Mononuclear cell (primary cell): ENCODE data around the gene AXIN2. TPM values are rescaled to one million over a fixed set of nuclear protein-coding genes. Genes with fewer than 3 reads are reported as not detected.
"Not testable (repeated sequence)": the region's sequence is repeated elsewhere in the genome, so short reads cannot be mapped to it uniquely, and the experiment has no call there.

Experiments used
- H3K27me3 ChIP-seq: 2 replicates; pipeline ENCODE4 v1.6.0; 2011; ENCODE audit warnings: low read length, control low read depth; ENCODE audit not compliant: insufficient read depth
- H3K4me1 ChIP-seq: 2 replicates; pipeline ENCODE4 v1.5.1; 2011; ENCODE audit warnings: mild to moderate bottlenecking, low read length, control low read depth; ENCODE audit not compliant: insufficient read depth
- H3K4me3 ChIP-seq: 2 replicates; pipeline ENCODE4 v1.5.1; 2011; ENCODE audit warnings: mild to moderate bottlenecking, low read length, moderate library complexity
- H3K9me3 ChIP-seq: 2 replicates; pipeline ENCODE4 v1.5.1; 2011; ENCODE audit warnings: low read depth, mild to moderate bottlenecking, control low read depth, low read length
- total RNA-seq: library from RNA; depleted of rRNA; stranded (reverse); fragments of >200 nt; gene quantifications from one replicate; pipeline ENCODE4 v1.2.3, GENCODE V29; 2012

Gene AXIN2
- total RNA-seq, 1 donor: 28.5 TPM

GRCh38 chr17:65509032-65509431 lies 52.4 kb downstream of the AXIN2 start:
- Histone ChIP-seq H3K9me3 (no peaks in the 10 kb centered on the region), H3K27me3 (no peaks in the 10 kb centered on the region), H3K4me3 (no peak overlapping the region), H3K4me1 (no peaks in the 10 kb centered on the region)

DNA sequence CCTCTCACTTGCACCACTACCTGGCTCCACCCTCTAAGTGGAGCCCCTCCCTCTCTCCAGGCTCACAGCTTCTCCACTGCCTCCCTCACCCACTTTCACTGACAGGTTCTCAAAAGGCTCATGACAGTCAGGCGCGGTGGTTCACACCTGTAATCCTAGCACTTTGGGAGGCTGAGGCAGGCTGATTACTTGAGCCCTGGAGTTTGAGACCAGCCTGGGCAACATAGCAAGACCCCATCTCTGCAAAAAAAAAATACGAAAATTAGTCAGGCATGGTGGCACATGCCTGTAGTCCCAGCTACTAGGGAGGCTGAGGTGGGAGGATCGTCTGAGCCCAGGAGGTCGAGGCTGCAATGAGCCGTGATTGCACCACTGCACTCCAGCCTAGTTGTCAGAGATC lies 56.8 kb downstream of the AXIN2 start:
- H3K27me3 ChIP-seq, H3K9me3 ChIP-seq, H3K4me3 ChIP-seq, H3K4me1 ChIP-seq: not testable (repeated sequence)

DNA sequence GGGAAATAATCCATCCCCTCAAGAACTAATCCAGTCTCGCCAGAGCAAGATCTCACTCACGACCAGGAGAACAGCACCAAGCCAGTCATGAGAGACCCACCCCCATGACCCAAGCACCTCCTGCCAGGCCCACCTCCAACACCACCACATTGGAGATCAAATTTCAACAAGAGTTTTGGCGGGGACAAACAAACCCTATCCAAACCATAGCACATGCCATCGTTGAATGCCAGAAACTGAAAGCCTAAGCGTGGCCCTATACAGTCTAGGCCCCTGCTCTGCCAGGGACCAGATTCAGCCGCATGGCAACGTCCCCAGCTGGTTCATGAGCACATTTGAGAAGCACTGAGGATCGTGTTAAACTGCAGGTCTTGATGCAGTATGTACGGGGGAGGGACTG lies 57.3 kb downstream of the AXIN2 start:
- Histone ChIP-seq H3K9me3 (no peaks in the 10 kb centered on the region), H3K4me3 (no peak overlapping the region), H3K4me1 (no peaks in the 10 kb centered on the region), H3K27me3 (no peaks in the 10 kb centered on the region)

DNA sequence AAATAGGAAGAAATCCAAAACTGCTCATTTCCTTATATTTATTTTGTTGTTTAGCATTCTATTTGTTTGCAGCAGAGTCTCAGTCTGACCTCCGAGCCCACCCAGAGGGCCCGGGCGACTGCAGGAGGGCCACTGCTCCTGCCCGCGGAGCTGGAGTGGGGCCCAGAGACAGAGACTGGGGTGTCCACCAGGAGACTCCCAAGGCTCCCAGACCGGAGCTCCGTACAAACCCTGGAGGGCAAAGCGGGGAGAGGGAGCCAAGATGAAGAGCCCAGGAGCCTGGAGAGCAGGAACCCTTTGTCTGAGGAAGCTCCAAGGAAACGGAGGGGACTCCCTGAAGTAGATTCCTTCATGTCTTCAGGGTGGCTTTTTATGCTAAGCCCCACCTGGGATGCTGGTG lies 57.9 kb downstream of the AXIN2 start:
- H3K4me3 ChIP-seq: no peak overlapping the region
- no peaks in the 10 kb centered on the region for H3K27me3 ChIP-seq
- H3K9me3 ChIP-seq: no peaks in the 10 kb centered on the region
- H3K4me1 ChIP-seq: no peaks in the 10 kb centered on the region

DNA sequence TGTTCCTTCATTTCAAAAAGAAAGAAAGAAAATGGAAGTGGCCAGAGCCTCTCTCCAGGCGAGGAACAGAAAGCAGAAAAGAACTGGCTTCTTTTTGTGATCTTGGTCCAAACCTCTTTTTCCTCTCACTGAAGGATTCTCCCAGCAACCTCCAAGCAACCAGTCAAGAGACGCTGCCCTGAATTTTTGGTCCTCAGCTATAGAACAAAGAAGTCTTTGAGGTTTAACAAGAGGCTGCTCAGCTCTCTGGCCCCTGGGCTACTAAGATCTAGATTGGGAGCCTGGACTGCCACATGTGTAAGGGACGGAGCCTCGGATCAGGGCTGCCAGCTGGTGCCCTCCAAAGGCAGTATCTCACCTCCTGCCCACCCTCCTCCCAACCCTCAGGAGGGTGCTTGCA lies 62.6 kb downstream of the AXIN2 start:
- H3K4me3 ChIP-seq: no peak overlapping the region
- no peaks in the 10 kb centered on the region for H3K4me1 ChIP-seq
- no peaks in the 10 kb centered on the region for H3K9me3 ChIP-seq
- H3K27me3 ChIP-seq: peaks cover 9% of the 10 kb centered on the region

GRCh38 chr17:65496801-65497200 lies 64.6 kb downstream of the AXIN2 start:
- H3K4me3 ChIP-seq: no peak overlapping the region
- H3K4me1 ChIP-seq: no peaks in the 10 kb centered on the region
- H3K27me3 ChIP-seq: peaks cover 9% of the 10 kb centered on the region
- no peaks in the 10 kb centered on the region for H3K9me3 ChIP-seq

- H3K9me3 ChIP-seq: no peaks in the 10 kb centered on the region
- H3K4me1 ChIP-seq: no peaks in the 10 kb centered on the region
- peaks cover 9% of the 10 kb centered on the region for H3K27me3 ChIP-seq
- H3K4me3 ChIP-seq: no peak overlapping the region
Observed at GRCh38 chr17:65495122-65496055, 66.1 kb downstream of the AXIN2 start.

- Histone ChIP-seq H3K27me3 (peaks cover 5% of the 10 kb centered on the region), H3K9me3 (no peaks in the 10 kb centered on the region), H3K4me1 (no peaks in the 10 kb centered on the region), H3K4me3 (no peak overlapping the region)
Observed at GRCh38 chr17:65489413-65490155, 71.9 kb downstream of the AXIN2 start.

- Histone ChIP-seq H3K4me3 (no peak overlapping the region), H3K9me3 (no peaks in the 10 kb centered on the region), H3K27me3 (no peaks in the 10 kb centered on the region), H3K4me1 (no peaks in the 10 kb centered on the region)
Observed at GRCh38 chr17:65488665-65489064, 72.8 kb downstream of the AXIN2 start.

GRCh38 chr17:65487990-65488389 lies 73.5 kb downstream of the AXIN2 start:
- H3K4me3 ChIP-seq: no peak overlapping the region
- no peaks in the 10 kb centered on the region for H3K9me3 ChIP-seq
- no peaks in the 10 kb centered on the region for H3K27me3 ChIP-seq
- H3K4me1 ChIP-seq: no peaks in the 10 kb centered on the region

DNA sequence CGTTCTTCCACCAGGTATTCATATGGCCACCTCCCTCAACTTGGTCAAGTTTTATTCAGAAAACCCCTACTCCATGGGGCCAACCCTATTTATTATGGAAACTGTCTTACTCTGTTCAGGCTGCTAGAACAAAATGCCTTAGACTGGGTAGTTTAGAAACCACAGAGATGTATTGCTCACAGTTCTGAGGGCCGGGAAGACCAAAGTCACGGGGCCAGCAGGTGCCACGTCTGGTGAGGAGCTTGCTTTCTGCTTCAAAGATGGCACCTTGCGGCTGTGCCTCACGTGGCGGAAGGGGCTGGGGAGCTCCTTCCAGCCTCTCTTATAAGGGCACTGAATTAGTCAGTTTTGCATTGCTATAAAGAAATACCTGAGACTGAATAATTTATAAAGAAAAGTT lies 74.3 kb downstream of the AXIN2 start:
- Histone ChIP-seq H3K4me3 (no peak overlapping the region), H3K27me3 (no peaks in the 10 kb centered on the region), H3K4me1 (no peaks in the 10 kb centered on the region), H3K9me3 (no peaks in the 10 kb centered on the region)

DNA sequence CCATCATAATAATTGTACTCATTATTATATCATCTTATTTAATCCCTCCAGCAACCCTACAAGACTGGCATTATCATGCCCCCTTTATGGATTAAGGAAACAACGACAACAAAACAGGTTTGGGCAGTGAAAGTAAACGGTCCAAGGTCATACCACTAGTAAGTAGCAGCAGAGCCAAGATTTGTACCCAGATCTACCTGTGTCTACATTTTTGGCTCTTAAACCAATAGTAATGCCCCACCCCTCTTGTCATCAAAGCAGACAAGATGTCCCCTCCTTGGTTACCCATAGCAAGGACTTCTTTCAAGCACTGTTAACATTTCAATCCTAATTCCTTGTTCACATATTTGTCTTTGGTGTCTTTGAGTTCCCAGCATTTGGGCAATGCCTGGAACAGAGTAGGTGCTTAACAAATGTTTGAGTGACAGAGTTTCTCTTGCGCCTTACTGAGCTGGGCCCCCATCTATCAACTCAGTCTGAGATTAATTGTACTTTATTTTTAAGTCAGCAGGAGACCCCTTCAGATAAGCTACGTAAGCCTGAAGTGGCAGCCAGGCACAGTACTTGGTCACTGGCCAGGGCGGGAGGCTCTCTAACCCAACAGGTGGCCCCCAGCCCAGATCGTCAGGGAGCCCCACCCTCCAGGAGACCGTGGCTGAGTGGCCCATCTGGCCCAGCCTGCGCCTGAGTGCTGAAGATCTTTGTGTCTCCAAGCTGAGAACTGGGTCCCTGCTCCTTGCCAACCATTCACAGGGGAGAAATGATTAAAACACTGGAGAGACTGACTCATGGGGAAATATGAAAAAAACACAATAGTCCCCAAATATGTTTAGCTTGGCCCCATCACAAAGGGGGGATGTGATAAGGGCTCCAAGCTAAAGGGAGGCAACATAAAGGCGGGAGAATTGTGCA lies 75.8 kb downstream of the AXIN2 start:
- Histone ChIP-seq H3K4me3 (no peak overlapping the region), H3K9me3 (no peaks in the 10 kb centered on the region), H3K27me3 (no peaks in the 10 kb centered on the region), H3K4me1 (no peaks in the 10 kb centered on the region)

DNA sequence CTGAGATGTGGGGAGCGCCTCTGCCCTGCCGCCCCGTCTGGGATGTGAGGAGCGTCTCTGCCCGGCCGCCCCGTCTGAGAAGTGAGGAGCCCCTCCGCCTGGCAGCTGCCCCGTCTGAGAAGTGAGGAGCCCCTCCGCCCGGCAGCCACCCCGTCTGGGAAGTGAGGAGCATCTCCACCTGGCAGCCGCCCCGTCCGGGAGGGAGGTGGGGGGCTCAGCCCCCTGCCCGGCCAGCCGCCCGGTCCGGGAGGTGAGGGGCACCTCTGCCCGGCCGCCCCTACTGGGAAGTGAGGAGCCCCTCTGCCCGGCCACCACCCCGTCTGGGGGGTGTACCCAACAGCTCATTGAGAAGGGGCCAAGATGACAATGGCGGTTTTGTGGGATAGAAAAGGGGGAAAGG lies 77.0 kb downstream of the AXIN2 start:
- not testable (repeated sequence) for H3K27me3 ChIP-seq, H3K4me1 ChIP-seq, H3K9me3 ChIP-seq, H3K4me3 ChIP-seq

- Histone ChIP-seq H3K27me3 (no peaks in the 10 kb centered on the region), H3K9me3 (no peaks in the 10 kb centered on the region), H3K4me3 (no peak overlapping the region), H3K4me1 (no peaks in the 10 kb centered on the region)
Observed at GRCh38 chr17:65483438-65483837, 78.0 kb downstream of the AXIN2 start.

DNA sequence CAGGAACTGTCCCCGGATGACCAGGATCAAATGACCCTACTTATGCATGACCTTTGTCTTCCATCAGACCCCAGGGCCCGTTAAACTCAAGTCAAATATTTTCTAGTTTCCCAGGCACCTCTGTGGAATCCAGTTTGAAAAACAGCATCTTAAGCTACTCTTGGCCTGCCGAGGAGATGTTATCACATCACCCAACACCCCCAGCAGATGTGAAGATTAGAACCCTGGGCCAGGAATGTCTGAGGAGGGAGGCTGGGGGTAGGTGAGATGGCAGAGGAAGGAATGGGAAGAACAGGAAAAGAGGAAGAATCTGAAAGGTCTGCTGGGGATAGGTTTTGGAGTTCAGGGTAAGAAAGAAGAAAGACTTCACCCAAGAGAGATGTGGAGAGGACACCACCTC lies 79.2 kb downstream of the AXIN2 start:
- no peaks in the 10 kb centered on the region for H3K9me3 ChIP-seq
- no peak overlapping the region for H3K4me3 ChIP-seq
- no peaks in the 10 kb centered on the region for H3K4me1 ChIP-seq
- H3K27me3 ChIP-seq: no peaks in the 10 kb centered on the region
